Measurements from ENCODE around the gene TSPAN4.

The TSPAN4 gene

DNA sequence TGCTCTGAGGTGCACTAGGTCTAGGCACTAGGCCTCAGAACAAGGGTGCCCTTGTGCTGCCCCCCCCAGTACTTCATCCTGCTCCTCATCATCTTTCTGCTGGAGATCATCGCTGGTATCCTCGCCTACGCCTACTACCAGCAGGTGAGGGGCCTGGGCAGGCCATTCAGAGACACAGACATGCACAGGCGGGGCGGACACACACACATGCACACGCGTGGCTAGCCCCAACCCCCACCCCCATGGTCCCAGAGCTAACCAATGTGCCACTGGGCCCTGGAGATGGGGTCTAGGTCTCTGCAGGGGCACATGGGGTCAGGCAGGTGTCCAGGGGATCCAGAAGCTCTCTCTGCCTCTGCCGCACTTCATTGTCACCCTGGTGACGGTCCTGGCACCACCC lies 6.0 kb upstream of the TSPAN4 start:
- DNase-seq = no peak

DNA sequence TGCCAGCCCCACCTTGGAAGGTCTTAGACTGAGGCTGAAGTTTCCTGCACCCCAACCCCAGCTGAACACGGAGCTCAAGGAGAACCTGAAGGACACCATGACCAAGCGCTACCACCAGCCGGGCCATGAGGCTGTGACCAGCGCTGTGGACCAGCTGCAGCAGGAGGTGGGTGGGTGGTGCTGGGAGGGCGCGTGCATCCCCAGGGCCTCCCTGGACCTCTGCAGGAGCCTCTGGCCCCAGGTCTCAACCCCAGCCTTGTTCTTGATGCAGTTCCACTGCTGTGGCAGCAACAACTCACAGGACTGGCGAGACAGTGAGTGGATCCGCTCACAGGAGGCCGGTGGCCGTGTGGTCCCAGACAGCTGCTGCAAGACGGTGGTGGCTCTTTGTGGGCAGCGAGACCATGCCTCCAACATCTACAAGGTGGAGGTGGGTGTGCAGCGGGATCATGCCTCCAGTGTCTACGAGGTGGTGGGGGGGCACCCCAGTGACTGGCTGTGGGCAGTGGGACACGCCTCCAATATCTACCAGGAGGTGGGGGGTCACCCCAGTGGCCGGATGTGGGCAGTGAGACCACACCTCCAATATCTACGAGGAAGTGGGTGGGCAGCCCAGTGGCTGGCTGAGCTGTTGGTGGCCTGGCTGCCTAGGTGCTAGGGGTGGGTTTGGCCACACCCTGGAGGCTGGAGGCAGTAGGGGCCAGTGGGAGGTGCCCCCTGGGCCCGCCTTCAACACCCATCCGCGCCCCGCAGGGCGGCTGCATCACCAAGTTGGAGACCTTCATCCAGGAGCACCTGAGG lies 5.3 kb upstream of the TSPAN4 start:
- no peak for DNase-seq

DNA sequence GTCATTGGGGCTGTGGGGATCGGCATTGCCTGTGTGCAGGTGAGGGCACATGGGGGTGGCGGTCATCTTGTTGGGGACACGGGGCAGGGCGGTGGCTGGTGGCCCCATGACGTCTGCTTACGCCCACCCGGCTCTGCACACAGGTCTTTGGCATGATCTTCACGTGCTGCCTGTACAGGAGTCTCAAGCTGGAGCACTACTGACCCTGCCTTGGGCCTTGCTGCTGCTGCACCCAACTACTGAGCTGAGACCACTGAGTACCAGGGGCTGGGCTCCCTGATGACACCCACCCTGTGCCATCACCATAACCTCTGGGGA lies 4.7 kb upstream of the TSPAN4 start:
- DNase-seq = no peak

DNA sequence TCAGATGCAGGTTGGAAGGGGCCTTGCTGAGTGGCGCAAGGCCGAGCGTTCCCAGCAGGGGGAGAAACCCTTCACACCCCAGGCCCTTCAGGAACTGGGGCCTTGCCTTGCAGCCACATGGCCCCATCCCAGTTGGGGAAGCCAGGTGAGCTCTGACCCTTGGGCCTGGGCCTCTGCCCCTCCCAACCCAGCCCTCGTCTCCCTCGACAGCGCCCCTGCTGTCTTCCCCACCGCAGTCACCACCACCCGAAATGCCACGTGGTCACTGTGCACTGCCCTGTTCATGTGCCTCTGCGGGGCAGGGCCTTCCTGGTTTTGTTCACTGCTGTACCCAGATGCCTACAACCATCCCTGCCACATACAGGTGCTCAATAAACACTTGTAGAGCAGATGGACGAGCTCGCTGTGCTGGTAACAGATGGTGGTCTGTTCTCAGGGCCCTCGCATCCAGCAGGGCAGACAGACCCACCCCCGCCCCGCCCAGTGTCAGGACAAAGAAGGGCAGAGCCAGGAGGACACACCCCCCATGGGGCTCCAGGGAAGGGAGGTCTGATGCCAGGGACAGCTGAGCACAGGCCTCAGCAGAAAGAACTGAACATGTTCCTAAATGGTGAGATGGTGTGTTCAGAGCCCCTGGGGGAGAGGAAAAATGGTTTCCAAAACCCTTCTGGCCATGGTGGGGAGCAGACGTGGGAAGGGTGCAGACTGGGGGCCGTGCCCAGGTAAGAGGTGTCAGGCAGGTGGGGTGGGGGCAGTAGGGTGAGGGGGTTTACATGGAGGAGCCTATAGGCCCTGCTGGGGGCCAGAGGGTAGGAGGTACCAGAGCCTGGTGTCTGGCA lies 4.0 kb upstream of the TSPAN4 start:
- no peak for DNase-seq

DNA sequence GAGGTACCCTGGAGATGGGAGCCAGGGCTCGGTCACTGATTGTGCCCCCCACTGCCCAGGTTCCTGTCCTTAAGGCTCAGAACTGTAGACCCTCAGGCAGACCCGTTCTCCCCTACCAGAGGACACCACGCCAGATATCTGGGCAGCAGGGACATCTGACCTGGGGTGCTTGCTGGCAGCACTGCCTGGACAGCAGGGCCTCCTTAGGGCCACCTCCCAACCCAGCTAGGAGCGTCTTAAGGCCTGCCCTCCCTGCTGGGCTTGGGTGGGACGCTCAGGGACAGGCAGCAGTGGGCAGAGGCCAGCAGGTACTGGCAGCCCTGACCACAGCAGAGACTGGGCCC lies 3.4 kb upstream of the TSPAN4 start:
- DNase-seq = no peak

DNA sequence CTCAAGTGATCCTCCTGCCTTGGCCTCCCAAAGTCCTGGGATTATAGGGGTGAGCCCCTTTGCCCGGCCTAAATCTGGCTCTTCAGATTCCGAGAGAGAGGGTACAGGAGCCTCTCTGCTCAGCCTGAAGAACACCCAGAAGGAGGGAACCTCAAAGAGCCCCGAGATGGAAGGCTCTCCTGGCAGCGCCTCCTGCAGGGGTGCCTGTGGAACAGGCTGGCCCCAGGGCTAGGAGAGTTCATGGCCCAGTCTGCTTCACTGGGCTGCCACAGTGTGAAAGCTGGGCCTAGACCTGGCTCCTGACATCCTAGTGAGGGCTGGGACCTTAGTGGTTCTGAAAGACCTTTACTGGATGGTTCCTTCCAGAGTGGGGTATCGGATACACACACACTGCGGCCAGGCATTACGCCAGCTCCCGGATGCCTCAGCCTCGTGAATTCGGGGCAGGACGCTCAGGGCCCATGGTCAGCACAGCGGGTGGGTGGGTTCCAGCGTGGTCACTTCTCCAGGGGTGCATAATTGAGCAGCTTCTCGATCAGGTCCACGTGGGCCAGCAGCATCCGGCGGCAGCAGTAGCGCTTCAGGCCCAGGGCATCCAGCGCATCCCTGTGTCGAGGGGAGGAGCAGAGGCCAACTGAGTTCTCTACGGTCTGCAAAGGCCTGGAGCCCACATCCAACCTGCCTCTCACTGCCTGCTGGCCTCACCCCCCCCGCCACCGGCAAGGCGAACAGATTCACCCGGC lies 2.6 kb upstream of the TSPAN4 start:
- no peak for DNase-seq

DNA sequence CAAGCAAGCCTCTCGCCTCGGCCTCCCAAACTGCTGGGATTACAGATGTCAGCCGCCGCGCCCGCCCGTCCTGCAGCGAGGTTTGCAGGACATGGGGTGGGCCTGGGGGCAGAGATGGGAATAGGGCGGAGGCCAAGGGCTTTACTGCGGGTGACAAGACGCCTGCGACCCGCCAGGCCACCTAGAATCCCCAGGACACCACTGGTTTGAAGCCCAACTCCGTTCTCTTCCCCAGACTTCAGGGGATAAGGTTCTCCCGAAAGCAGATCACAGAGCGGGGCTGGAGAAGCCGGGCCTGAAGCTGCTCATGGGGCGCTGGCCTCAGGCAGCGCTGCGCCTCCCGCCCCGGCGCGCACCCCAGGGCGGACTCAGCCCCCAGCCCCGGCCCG lies 677 bp upstream of the TSPAN4 start:
- DNase-seq = no peak

DNA sequence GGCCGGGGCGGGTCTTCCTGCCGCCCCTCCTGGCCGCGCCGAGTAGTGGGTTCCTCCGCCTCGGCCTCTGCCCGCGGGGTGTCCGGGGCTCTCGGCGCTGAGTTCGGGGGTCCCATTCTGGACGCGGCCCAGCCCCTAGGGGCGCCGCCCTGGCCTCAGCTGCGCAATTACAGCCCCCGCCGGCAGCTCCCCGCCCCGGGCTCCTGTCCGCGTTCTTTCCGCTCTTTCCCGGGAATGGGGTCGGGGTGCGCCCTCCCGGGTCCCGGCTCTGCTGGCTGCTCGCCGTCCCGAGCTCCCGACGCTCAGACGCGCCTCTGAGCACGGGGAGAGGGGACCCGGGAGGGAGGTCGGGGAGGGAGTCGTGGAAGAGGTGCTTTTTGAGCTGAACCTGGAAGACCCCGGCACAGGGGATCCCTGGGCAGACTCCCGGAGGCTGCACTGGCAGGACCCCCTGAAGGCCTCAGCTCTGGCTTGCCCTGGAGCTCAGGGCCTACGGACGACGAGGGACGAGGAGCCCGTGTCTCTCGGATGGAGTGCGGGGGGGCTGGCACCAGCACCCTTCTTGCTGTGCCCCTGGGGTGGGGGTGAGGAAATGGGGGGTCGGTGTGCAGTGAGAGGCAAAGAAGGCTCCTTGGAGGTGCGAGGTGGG lies 558 bp downstream of the TSPAN4 start:
- DNase-seq = no peak

DNA sequence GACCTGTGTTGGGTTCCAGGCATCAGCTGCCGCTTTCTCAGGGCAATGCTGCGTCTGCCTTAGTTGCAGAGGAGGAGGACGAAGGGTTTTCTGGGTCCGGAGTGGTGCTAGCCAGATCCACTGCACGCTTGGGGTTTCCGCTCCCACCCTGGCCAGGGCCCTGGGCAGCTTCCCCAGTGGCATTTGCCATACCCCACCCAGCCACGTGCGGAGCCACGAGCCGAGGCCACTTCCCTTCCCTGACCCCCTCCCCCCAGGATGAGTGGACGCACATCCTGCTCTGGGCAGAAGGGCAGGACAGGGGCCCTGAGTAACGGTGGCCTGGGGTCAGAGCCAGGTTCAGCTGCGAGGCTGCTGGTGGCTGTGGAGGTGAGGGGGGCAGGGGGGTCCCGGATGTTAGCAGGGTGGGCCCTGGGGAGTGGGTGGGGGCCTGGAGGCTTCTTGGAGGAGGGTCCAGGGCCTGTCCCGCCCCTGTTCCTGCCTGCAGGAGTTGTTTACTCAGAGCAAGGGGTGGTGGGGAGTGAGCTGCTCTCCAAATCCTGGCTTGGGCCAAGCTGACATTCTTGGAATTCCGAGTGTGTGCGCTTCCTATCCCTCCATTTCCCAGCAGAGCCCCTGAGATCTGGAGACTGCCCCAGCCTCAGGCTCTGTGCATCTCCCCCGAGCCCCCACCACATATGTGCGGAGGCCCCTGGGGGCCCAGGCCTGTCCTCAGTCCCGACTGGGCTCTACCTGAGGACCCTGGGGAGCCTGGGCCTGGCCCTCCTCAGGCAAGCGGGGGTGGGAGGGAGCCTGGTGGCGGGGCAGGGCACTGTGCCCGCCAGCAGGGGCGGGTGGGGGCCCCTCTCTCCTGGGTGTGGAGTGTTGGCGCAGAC lies 1.4 kb downstream of the TSPAN4 start:
- no peak for DNase-seq

DNA sequence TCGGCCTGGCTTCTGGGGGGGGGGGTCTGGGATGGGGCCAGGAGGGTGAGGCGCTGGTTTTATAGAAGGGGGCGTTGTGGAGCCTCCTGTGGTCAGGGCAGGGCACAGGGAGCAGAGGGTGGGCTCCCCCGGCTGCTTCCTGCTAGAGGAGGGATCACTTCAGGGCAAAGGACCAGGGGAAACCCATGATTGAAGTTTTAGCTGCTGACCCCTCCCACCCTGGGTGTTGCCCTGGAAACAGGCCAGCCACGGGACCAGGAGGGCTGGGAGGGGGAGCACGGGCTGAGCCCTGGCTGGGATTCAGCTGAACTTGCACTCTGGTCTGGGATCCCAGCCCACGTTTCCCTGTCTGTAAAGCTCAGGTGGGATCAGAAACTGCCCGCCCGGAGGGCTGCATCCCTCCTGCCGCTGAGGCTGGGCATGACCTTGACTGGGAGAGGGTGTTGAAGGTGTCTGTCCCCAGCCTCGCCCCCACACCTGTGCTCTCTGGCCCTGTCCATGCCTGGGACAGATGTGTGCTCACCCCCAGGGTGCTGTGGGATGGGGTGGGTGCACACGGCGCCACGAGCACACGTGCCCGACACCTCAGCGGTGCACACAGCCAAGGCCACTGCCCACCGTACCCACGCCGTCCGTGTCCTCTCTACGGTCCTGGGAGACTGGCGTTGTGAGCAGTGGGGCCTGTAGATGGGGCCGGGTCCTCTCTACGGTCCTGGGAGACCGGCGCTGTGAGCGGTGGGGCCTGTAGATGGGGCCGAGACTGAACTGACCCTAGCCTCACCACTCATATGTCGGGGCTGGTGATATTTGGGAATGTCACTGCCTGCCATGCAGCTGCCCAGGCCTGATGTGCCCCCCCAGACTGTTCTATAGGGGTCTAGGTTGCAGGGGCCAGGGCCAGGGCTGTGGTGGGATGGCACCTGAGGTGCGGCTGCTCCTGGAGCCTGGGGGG lies 2.3 kb downstream of the TSPAN4 start:
- no peak for DNase-seq

DNA sequence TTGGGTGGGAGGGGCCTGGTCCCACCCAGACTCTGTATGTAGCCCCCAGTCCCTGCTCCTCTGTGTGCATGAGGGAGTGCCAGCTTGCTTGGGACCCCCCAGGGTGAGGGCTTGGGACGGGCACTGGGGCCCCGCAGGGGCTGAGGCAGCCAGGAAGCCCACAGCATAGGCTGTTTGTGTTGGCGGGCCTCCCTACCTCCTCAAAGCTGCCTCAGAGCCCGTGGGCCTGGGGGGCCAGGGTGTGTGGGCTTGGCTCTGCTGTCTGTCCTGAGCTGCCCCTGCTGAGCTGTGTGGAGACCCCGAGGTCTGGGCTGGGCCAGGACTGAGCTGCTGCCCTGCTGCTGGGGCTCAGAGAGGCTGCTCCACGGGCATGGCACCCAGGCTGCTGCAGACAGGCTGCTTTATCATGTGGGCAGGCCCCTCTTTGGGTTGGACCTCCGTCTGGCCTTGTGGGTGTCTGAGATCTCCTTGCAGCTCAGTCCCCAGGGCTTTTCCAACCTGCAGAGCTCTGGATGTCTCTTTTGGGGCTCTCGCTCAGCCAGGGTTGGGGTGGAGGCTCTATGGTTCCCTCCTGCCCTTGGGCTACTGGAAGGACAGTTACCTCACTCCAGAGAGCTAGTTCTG lies 3.3 kb downstream of the TSPAN4 start:
- DNase-seq = no peak

DNA sequence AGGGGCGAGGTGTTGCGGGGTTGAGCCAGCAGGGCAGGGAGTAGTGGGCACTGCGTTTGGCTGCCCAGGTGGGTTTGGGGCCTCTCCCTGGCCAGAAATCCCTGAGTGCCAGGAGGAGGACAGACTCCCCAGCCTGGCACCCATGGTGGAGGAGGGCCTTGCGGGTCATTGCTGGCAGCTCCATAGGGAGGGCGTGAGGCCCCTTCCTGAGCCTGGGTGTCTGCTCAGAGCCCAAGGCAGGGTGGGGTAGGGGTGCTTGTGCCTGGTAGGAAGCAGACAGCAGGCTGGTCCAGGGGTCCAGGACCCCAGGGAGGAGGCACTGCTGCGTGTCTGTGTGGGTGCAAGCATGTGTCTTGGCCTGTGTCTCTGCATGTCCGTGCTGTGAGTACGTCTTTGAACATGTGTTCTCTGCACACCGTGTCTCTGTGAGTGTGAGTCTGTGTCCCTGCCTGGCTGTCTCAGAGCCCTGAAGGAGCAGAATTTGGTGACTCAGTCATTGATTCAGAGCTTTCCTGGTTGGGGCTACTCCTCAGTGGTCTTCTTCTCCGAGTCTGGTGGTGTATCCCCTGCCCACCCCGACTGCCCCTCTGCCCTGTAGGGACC lies 3.9 kb downstream of the TSPAN4 start:
- no peak for DNase-seq

DNA sequence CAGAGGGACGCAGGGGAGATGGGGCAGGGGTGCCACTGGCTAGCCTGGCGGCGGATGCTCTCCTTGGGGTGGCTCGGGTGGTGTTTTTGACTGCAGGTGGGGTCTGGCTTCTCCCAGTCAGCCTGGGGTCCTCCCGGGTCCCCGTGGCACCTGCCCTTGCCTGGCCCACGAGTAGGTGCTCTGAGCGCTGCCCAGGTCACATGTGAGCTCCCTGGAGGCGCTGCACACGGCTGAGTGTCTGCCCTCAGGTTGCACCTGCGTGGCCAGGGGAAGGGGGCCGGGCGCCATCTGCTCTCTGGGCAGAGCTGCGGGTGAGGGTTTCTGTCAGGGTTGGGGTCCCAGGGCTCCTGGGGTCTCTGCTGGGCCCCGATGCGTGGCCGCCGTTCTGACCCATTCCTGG lies 5.2 kb downstream of the TSPAN4 start:
- no peak for DNase-seq

DNA sequence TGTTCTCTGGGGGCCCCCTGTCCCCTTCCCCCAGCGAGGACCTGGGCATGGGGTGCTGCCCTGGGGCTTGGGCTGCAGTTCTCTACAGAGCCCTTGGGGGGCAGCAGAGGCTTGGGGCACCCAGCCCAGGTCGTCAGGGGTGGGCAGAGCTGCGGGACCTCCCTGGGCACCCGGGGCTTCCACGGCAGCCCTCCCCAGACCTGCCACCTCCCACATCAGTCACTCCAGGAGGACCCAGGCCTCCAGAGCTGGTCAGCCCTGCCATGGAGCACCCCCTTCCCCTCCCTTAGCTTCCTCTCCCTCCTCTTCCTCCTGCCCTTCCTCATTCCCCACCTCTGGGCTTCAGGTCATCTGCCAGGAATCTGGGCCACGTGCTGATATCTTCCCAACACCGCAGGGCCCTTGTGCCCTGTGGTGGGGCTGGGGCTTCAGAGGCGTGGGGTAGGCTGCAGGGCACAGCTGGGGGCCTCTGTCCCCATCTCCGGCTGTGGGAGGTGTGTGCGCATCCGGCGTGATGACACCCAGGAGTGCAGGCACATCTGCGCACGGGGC lies 5.8 kb downstream of the TSPAN4 start:
- no peak for DNase-seq

DNA sequence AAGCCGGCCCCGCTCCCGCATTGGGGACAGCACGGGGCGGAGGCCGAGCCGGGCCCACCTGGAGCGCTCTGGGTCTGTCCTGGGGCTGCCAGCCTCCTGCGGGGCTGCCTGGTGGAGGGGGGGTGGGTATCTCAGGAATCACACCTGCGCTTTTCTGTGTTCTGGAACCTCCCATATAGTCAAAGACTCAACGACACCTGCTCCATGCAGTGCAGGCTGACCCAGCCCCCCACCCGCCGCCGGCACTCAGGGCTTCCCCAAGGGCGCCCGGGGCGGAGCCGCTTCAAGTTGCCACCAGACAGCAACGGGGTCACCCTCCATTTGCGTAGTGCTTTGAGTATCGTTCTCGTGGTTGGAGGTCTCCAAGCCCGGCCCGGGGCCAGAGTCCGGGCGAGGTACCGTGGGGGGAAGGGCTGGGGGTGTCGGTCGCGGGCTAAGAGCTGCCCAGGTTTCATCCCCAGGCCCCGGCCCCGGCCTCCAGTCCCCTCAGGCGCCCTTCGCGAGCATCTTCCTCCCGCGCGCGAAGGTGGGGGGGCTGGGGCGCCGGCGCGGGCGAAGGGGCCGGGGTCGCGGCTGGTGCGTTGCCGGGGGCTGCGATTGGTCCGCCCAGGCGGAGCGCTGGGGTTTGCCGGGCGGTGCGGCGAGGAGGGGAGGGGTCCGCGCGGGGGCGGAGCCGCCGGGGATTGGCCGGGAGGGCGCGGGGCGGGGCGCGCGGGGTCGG lies 6.6 kb downstream of the TSPAN4 start:
- peak; percentile 40 to 54 for DNase-seq

DNA sequence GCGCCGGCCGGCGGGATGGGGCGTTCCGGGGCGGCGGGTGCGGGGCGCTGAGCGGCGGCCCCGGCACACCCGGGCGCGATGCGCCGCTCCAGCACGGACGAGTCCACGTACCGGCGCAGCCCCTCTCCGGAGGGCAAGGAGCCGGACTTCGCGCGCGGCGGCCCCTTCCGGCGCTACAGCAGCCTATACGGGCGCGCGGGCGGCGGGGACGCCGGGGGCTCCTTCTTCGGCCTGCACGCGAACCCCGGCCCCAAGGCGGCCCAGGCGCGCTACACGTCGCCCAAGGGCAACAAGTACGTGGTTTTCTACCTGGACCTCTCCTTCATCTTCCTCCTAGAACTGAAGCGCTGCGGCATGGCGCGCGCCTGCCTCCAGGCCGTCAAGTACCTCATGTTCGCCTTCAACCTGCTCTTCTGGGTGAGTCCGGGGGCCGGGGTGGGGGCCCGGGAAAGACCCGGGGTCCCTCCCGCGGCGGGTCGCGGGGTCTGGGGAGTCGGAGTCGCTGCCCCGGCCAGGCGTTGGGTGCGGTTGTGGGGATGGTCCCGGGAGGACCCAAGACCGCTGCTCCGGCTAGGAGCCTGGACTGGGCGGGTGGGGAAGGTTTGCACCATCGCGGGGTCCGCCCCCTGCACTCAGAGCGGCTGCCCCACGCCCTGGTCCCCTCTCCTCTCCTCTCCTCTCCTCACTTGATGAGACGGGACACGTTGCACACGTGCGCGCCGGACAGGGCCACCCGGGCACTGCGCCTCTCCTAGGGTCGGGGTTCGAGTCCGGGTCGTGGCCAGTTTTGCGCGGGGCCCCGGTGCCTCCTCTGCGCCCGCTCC lies 7.5 kb downstream of the TSPAN4 start:
- no peak for DNase-seq

DNA sequence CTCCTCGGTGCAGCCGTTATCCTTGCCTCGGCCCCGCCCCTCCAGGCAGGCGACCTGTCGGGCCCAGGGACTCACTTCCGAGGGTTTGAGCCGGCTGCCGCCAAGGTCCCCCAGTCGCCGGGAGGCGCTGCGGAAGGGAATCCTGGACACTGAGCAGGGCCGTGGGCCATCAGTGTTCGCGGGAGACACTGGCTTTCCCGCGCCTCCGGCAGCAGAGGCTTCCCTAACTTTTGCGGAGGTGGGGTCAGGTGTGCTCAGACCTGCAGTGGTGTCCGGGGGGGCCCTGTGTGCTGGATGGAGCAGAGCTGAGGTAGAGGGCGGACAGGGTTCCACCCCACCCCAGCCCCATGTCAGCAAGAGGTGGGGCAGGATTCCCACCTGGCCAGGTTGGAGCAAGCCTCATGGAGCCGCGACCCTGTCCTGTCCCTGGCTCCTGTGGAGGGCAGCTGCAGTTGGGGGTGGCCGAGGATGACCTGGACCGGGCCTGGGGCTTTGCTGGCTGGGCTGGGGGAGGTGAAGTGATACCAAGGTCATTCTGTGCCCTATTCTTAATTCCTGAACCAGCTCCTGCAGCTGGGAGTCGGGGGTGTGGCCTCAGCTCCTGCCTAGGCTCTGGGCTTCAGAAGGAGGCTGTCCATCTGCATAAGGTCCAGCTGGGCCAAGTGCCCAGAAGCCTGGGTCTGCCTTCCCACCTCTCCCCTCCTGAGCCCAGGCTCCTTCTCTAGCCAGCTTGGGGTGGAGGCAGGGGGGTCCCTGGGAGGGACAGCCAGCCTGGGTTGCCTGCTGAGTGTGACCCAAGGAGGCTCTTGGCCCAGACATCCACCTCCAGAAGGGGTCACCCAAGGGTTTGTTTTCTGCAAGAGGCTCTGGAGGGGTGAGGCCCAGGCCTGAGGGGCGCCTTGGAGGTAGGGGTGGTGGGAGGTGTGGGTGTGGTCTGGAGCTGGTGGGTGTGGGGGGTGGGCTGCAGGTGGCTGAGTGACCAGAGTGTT lies 8.4 kb downstream of the TSPAN4 start:
- DNase-seq = no peak
